Endodermal cell (in vitro differentiated cells): ENCODE data around the gene CEP85. TPM values are rescaled to one million over a fixed set of nuclear protein-coding genes. Genes with fewer than 3 reads are reported as not detected.
A peak's percentile ranks its signal among the peaks of the same experiment; 100 is the strongest.

Experiments
- DNase-seq: peaks from one replicate; pipeline ENCODE4 v3.0.0-alpha.2; 2017
- H3K27ac ChIP-seq: 2 replicates; pipeline ENCODE4 v1.5.1; 2013; ENCODE audit warnings: mild to moderate bottlenecking, low read depth, low read length, moderate library complexity
- H3K27me3 ChIP-seq: 2 replicates; pipeline ENCODE4 v1.6.1; 2013; ENCODE audit warnings: mild to moderate bottlenecking, low read length, moderate library complexity; ENCODE audit not compliant: insufficient read depth, control insufficient read depth, poor library complexity, severe bottlenecking
- H3K36me3 ChIP-seq: 2 replicates; pipeline ENCODE4 v1.7.0; 2013; ENCODE audit warnings: mild to moderate bottlenecking, low read length, moderate library complexity; ENCODE audit not compliant: control insufficient read depth, insufficient read depth
- H3K4me1 ChIP-seq: one replicate; pipeline ENCODE4 v1.7.0; 2013; ENCODE audit warnings: low read length; ENCODE audit not compliant: control insufficient read depth, insufficient read depth
- H3K4me3 ChIP-seq: 2 replicates; pipeline ENCODE4 v1.5.1; 2013; ENCODE audit warnings: mild to moderate bottlenecking, low read length, moderate library complexity
- H3K9ac ChIP-seq: 2 replicates; pipeline ENCODE4 v1.6.1; 2013; ENCODE audit warnings: mild to moderate bottlenecking, low read length, moderate library complexity; ENCODE audit not compliant: poor library complexity, severe bottlenecking; ENCODE audit errors: extremely low read depth
- H3K9me3 ChIP-seq: 2 replicates; pipeline ENCODE4 v1.6.1; 2013; ENCODE audit warnings: mild to moderate bottlenecking, low read length, moderate library complexity; ENCODE audit not compliant: control insufficient read depth
- H3K27ac Mint-ChIP-seq: 2 replicates; pipeline ENCODE4 v1.8.0; 2020; ENCODE audit warnings: mixed read lengths
- H3K27me3 Mint-ChIP-seq: 2 replicates; pipeline ENCODE4 v1.8.0; 2021; ENCODE audit warnings: mild to moderate bottlenecking, mixed read lengths; ENCODE audit not compliant: insufficient read depth
- H3K36me3 Mint-ChIP-seq: 2 replicates; pipeline ENCODE4 v1.8.0; 2020; ENCODE audit warnings: low read depth, mixed read lengths
- H3K4me1 Mint-ChIP-seq: 2 replicates; pipeline ENCODE4 v1.8.0; 2020; ENCODE audit warnings: mixed read lengths
- H3K4me3 Mint-ChIP-seq: 2 replicates; pipeline ENCODE4 v1.8.0; 2020; ENCODE audit warnings: mild to moderate bottlenecking, moderate library complexity, mixed read lengths
- H3K9me3 Mint-ChIP-seq: 2 replicates; pipeline ENCODE4 v1.8.0; 2020; ENCODE audit warnings: mild to moderate bottlenecking, mixed read lengths
- CTCF ChIP-seq: fragments of 200-600 bp; sonication (generic); conservative IDR thresholded peaks from 2 replicates; pipeline ENCODE4 v1.5.0; 2021; ENCODE audit warnings: antibody characterized with exemption, mild to moderate bottlenecking
- WGBS, 2 experiments: methylation state at CpG; one replicate each; pipeline versions ENCODE4 v1.1.5 to v1.1.7; 2013; ENCODE audit warnings: missing lambda C conversion rate in 2 of 2, mixed read lengths in 1 of 2; ENCODE audit not compliant: insufficient coverage in 1 of 2, insufficient read length in 1 of 2; 5-methylcytosine and 5-hydroxymethylcytosine counted together
- total RNA-seq, 2 donors: library from RNA; stranded (reverse); fragmentation: NEBNext Ultra II Directional in 1 of 2; extraction: Animal tissue kit (Norgen Biotek cat#: 25700) in 1 of 2; gene quantifications; 2 replicates in 1 of 2; 3 replicates in 1 of 2; pipeline ENCODE4 v1.2.1, GENCODE V29; 2021

The CEP85 gene
- total RNA-seq, 2 donors from 2014 or later, result 25.6 to 43.6 TPM

- Histone ChIP-seq H3K27ac (no peak overlapping the region), H3K9me3 (no peaks in the 10 kb centered on the region), H3K4me3 (no peak overlapping the region), H3K9ac (no peak overlapping the region), H3K36me3 (no peaks in the 10 kb centered on the region), H3K4me1 (no peaks in the 10 kb centered on the region), H3K27me3 (no peaks in the 10 kb centered on the region)
- Mint-ChIP-seq H3K27ac (peak overlapping the region; percentile 52), H3K9me3 (no peaks in the 10 kb centered on the region), H3K4me1 (peaks cover 15% of the 10 kb centered on the region), H3K27me3 (peaks cover 8% of the 10 kb centered on the region), H3K4me3 (no peak overlapping the region), H3K36me3 (no peaks in the 10 kb centered on the region)
- 80 to 92% methylated on average over 5 to 8 of the region's 8 CpGs for WGBS, 2 experiments
- TF ChIP-seq CTCF, result no peak
- DNase-seq, result no peak
Observed at GRCh38 chr1:26315874-26316850, 82.2 kb downstream of the CEP85 start.

- Mint-ChIP-seq H3K36me3 (peaks cover 3% of the 10 kb centered on the region), H3K9me3 (no peaks in the 10 kb centered on the region), H3K27me3 (peaks cover 4% of the 10 kb centered on the region), H3K27ac (peak overlapping the region; percentile 59), H3K4me1 (peaks cover 23% of the 10 kb centered on the region), H3K4me3 (peak overlapping the region; percentile 4)
- H3K9me3 ChIP-seq, result no peaks in the 10 kb centered on the region
- no peaks in the 10 kb centered on the region for H3K27me3 ChIP-seq
- no peak overlapping the region for H3K4me3 ChIP-seq
- H3K27ac ChIP-seq, result no peak overlapping the region
- no peak overlapping the region for H3K9ac ChIP-seq
- no peak for DNase-seq
- H3K4me1 ChIP-seq, result no peaks in the 10 kb centered on the region
- no peaks in the 10 kb centered on the region for H3K36me3 ChIP-seq
- no peak for TF ChIP-seq CTCF
- WGBS, 2 experiments, result 90% methylated on average over 2 of the region's 2 CpGs; no CpG with 5 or more reads in 1 of the 2 experiments
Observed at GRCh38 chr1:26317146-26317545, 83.1 kb downstream of the CEP85 start.

GRCh38 chr1:26317612-26318337 is 83.8 kb downstream of the CEP85 start, which contains the start of gene CD52:
Gene CD52 (plus strand): TSS chr1:26317958. CDS start chr1:26318018, 60 bp downstream.
- H3K27me3 Mint-ChIP-seq, result peaks cover 4% of the 10 kb centered on the region
- H3K27ac Mint-ChIP-seq, result peak within 1 kb of the TSS; percentile 59
- no peak within 1 kb of the TSS for H3K27ac ChIP-seq
- H3K9me3 ChIP-seq, result no peaks in the 10 kb centered on the region
- H3K9ac ChIP-seq, result no peak within 1 kb of the TSS
- H3K9me3 Mint-ChIP-seq, result no peaks in the 10 kb centered on the region
- no peak within 1 kb of the TSS for H3K4me3 ChIP-seq
- H3K27me3 ChIP-seq, result no peaks in the 10 kb centered on the region
- peaks cover 26% of the 10 kb centered on the region for H3K4me1 Mint-ChIP-seq
- DNase-seq, result peak; percentile 82
- H3K36me3 ChIP-seq, result no peaks in the 10 kb centered on the region
- WGBS, 2 experiments, result 71 to 77% methylated on average over 9 to 12 of the region's 12 CpGs
- peak within 1 kb of the TSS; percentile 4 for H3K4me3 Mint-ChIP-seq
- no peak for TF ChIP-seq CTCF
- H3K4me1 ChIP-seq, result no peaks in the 10 kb centered on the region
- H3K36me3 Mint-ChIP-seq, result peaks cover 5% of the 10 kb centered on the region
